Ishikawa (cell line): Measurements from ENCODE around the gene FAM81A.

Source experiments
- CEBPB ChIP-seq: IDR thresholded peaks from 2 replicates; pipeline ENCODE4 v1.6.1; 2012
- CREB1 ChIP-seq: IDR thresholded peaks from 2 replicates; pipeline ENCODE4 v1.6.1; 2012; ENCODE audit warnings: low read depth
- EGR1 ChIP-seq: IDR thresholded peaks from 2 replicates; pipeline ENCODE4 v1.6.1; 2012
- EP300 ChIP-seq: IDR thresholded peaks from 2 replicates; pipeline ENCODE4 v1.6.1; 2012; ENCODE audit warnings: borderline replicate concordance
- FOXM1 ChIP-seq: IDR thresholded peaks from 2 replicates; pipeline ENCODE4 v1.6.1; 2012; ENCODE audit warnings: low read depth, borderline replicate concordance
- MAX ChIP-seq: IDR thresholded peaks from 2 replicates; pipeline ENCODE4 v1.6.1; 2012
- NFIC ChIP-seq: IDR thresholded peaks from 2 replicates; pipeline ENCODE4 v1.6.1; 2012
- RAD21 ChIP-seq: IDR thresholded peaks from 2 replicates; pipeline ENCODE4 v1.6.1; 2012; ENCODE audit warnings: low read depth
- REST ChIP-seq: IDR thresholded peaks from 2 replicates; pipeline ENCODE4 v1.6.1; 2012; ENCODE audit warnings: low read depth, mild to moderate bottlenecking
- TAF1 ChIP-seq: IDR thresholded peaks from 2 replicates; pipeline ENCODE4 v1.6.1; 2012; ENCODE audit warnings: low read depth, mild to moderate bottlenecking
- TCF12 ChIP-seq: IDR thresholded peaks from 2 replicates; pipeline ENCODE4 v1.6.1; 2012; ENCODE audit warnings: low read depth
- TEAD4 ChIP-seq: IDR thresholded peaks from 2 replicates; pipeline ENCODE4 v1.6.1; 2012
- USF1 ChIP-seq: IDR thresholded peaks from 2 replicates; pipeline ENCODE4 v1.6.1; 2012
- YY1 ChIP-seq: IDR thresholded peaks from 2 replicates; pipeline ENCODE4 v1.6.1; 2012; ENCODE audit warnings: low read depth
- ZBTB7A ChIP-seq: IDR thresholded peaks from 2 replicates; pipeline ENCODE4 v1.6.1; 2012; ENCODE audit warnings: low read depth

Gene FAM81A

GRCh38 chr15:59539799-59540198 is 101.8 kb downstream of the FAM81A start:
- TF ChIP-seq REST (no peak), ZBTB7A (no peak), USF1 (no peak)

- TF ChIP-seq MAX (no peak), TAF1 (no peak), TCF12 (no peak), USF1 (no peak), EP300 (no peak), RAD21 (no peak), EGR1 (no peak), ZBTB7A (no peak), TEAD4 (no peak), CREB1 (no peak), FOXM1 (no peak), YY1 (no peak)
Observed at GRCh38 chr15:59540654-59541053, 102.7 kb downstream of the FAM81A start.

GRCh38 chr15:59541750-59542149 is 103.8 kb downstream of the FAM81A start:
- TF ChIP-seq NFIC, result no peak
- TF ChIP-seq EP300, result no peak
- no peak for TF ChIP-seq ZBTB7A
- TF ChIP-seq MAX, result no peak

- TF ChIP-seq NFIC (no peak), TAF1 (no peak), MAX (no peak), CEBPB (no peak), REST (no peak), USF1 (no peak), YY1 (no peak), TCF12 (no peak), EGR1 (no peak), ZBTB7A (no peak), FOXM1 (no peak), TEAD4 (no peak), RAD21 (no peak), EP300 (no peak), CREB1 (no peak)
Observed at GRCh38 chr15:59543721-59544547, 105.9 kb downstream of the FAM81A start.

GRCh38 chr15:59545573-59545972 is 107.6 kb downstream of the FAM81A start:
- TF ChIP-seq RAD21 (no peak), USF1 (no peak), TEAD4 (no peak), EP300 (no peak), CEBPB (no peak), MAX (no peak), EGR1 (no peak), YY1 (no peak), FOXM1 (no peak), ZBTB7A (no peak), TAF1 (no peak), REST (no peak), CREB1 (no peak), NFIC (no peak)
